Measurements from ENCODE around the gene CRYBG1. TPM values are rescaled to one million over a fixed set of nuclear protein-coding genes. Genes with fewer than 3 reads are reported as not detected.
A peak's percentile ranks its signal among the peaks of the same experiment; 100 is the strongest.

Gene CRYBG1
- polyA plus RNA-seq, 1 donor (not counting 4 experiments of a cell fraction or from before 2014, with no cell fraction given) = 54.7 TPM

- H3K4me2 ChIP-seq (ENCODE audit: control insufficient read depth, extremely low read depth, insufficient read depth, low read depth, low read length) = peak overlapping the region; percentile 73
- H3K9ac ChIP-seq (ENCODE audit: control insufficient read depth, extremely low read depth, insufficient read depth, low read length) = no peak overlapping the region
- H3K9me1 ChIP-seq (ENCODE audit: control insufficient read depth, extremely low read depth, insufficient read depth, low read length) = no peaks in the 10 kb centered on the region
- H3K36me3 ChIP-seq (ENCODE audit: control insufficient read depth in 2 of 2, extremely low read depth in 1 of 2, insufficient read depth in 2 of 2, low read length in 2 of 2) = no peaks in the 10 kb centered on the region
- no peak for TF ChIP-seq CTCF (optimal IDR thresholded peaks at IDR 0.05 in 1 of 3, IDR thresholded peaks at IDR 0.05 in 1 of 3, conservative IDR thresholded peaks at IDR 0.05 in 1 of 3; ENCODE audit: extremely low read depth in 1 of 3, insufficient read depth in 2 of 3, low read length in 3 of 3)
- TF ChIP-seq EZH2 (IDR thresholded peaks at IDR 0.05; ENCODE audit: low read length) = no peak
- no peaks in the 10 kb centered on the region for H3K27me3 ChIP-seq (ENCODE audit: control insufficient read depth, extremely low read depth, insufficient read depth, low read length)
- H2AFZ ChIP-seq (ENCODE audit: control insufficient read depth, low read length) = no peak overlapping the region
- H4K20me1 ChIP-seq (ENCODE audit: control insufficient read depth, extremely low read depth, insufficient read depth, low read length) = no peaks in the 10 kb centered on the region
- H3K27ac ChIP-seq (ENCODE audit: control insufficient read depth, insufficient read depth, low read length) = peak overlapping the region; percentile 84
- H3K4me3 ChIP-seq (ENCODE audit: control insufficient read depth in 2 of 3, extremely low read depth in 1 of 3, insufficient read depth in 2 of 3, low read depth in 1 of 3, low read length in 3 of 3) = no peak overlapping the region
- DNase-seq (ENCODE audit: low read depth, low spot score) = no peak
- no peak for FAIRE-seq
- H3K79me2 ChIP-seq (ENCODE audit: control insufficient read depth, insufficient read depth, low read length) = peaks cover 27% of the 10 kb centered on the region
- peaks cover 71% of the 10 kb centered on the region for H3K4me1 ChIP-seq (ENCODE audit: control insufficient read depth, extremely low read depth, insufficient read depth, low read length)
- no peaks in the 10 kb centered on the region for H3K9me3 ChIP-seq (ENCODE audit: control insufficient read depth, low read depth, low read length)
- dilution Hi-C loops (cut with MboI; ENCODE audit: extremely low pct_ligation_motif_present, low sequenced_read_pairs) = no loop called here
Observed at GRCh38 chr6:106373502-106374239, 13.2 kb downstream of the CRYBG1 start.

- Histone ChIP-seq H3K9me1 (ENCODE audit: control insufficient read depth, extremely low read depth, insufficient read depth, low read length) (no peaks in the 10 kb centered on the region), H3K27ac (ENCODE audit: control insufficient read depth, insufficient read depth, low read length) (peak overlapping the region; percentile 55), H3K4me1 (ENCODE audit: control insufficient read depth, extremely low read depth, insufficient read depth, low read length) (peaks cover 64% of the 10 kb centered on the region), H3K27me3 (ENCODE audit: control insufficient read depth, extremely low read depth, insufficient read depth, low read length) (no peaks in the 10 kb centered on the region), H2AFZ (ENCODE audit: control insufficient read depth, low read length) (no peak overlapping the region), H4K20me1 (ENCODE audit: control insufficient read depth, extremely low read depth, insufficient read depth, low read length) (no peaks in the 10 kb centered on the region), H3K9ac (ENCODE audit: control insufficient read depth, extremely low read depth, insufficient read depth, low read length) (peak overlapping the region; percentile 39), H3K79me2 (ENCODE audit: control insufficient read depth, insufficient read depth, low read length) (peaks cover 18% of the 10 kb centered on the region), H3K36me3 (ENCODE audit: control insufficient read depth in 2 of 2, extremely low read depth in 1 of 2, insufficient read depth in 2 of 2, low read length in 2 of 2) (no peaks in the 10 kb centered on the region), H3K4me3 (ENCODE audit: control insufficient read depth in 2 of 3, extremely low read depth in 1 of 3, insufficient read depth in 2 of 3, low read depth in 1 of 3, low read length in 3 of 3) (no peak overlapping the region), H3K9me3 (ENCODE audit: control insufficient read depth, low read depth, low read length) (no peaks in the 10 kb centered on the region), H3K4me2 (ENCODE audit: control insufficient read depth, extremely low read depth, insufficient read depth, low read depth, low read length) (peak overlapping the region; percentile 71)
- FAIRE-seq (peak; percentile 9), DNase-seq (ENCODE audit: low read depth, low spot score) (no peak)
- dilution Hi-C loops (cut with MboI; ENCODE audit: extremely low pct_ligation_motif_present, low sequenced_read_pairs) = no loop called here
- no peak for TF ChIP-seq CTCF (optimal IDR thresholded peaks at IDR 0.05 in 1 of 3, IDR thresholded peaks at IDR 0.05 in 1 of 3, conservative IDR thresholded peaks at IDR 0.05 in 1 of 3; ENCODE audit: extremely low read depth in 1 of 3, insufficient read depth in 2 of 3, low read length in 3 of 3)
- TF ChIP-seq EZH2 (IDR thresholded peaks at IDR 0.05; ENCODE audit: low read length) = no peak
Observed at GRCh38 chr6:106377061-106377540, 16.6 kb downstream of the CRYBG1 start.
